Spleen (tissue), 11 donors: ENCODE results near the gene MRRF. TPM values are rescaled to one million over a fixed set of nuclear protein-coding genes. Genes with fewer than 3 reads are reported as not detected.

ENCODE experiments used
- DNase-seq: peaks from one replicate; pipeline ENCODE4 v3.0.0-alpha.2; 2020
- H3K27ac ChIP-seq, 8 donors: fragments of 200-600 bp; sonication (generic) in 7 of 8; 1 replicate in 4 of 8; 2 replicates in 4 of 8; pipeline versions ENCODE4 v1.5.0 to v1.8.0; 2016 to 2021; ENCODE audit warnings: inconsistent platforms in 4 of 8, mild to moderate bottlenecking in 4 of 8, moderate library complexity in 1 of 8
- H3K27me3 ChIP-seq, 7 donors: fragments of 200-600 bp; sonication (generic) in 6 of 7; replicated peaks in 1 of 7; 1 replicate in 4 of 7; 2 replicates in 3 of 7; pipeline versions ENCODE4 v1.5.0 to v1.8.0; 2016 to 2021; ENCODE audit warnings: inconsistent platforms in 3 of 7, mild to moderate bottlenecking in 1 of 7
- H3K36me3 ChIP-seq, 6 donors: fragments of 200-600 bp; sonication (generic) in 5 of 6; 1 replicate in 4 of 6; 2 replicates in 2 of 6; pipeline versions ENCODE4 v1.5.0 to v1.8.0; 2016 to 2021; ENCODE audit warnings: inconsistent platforms in 2 of 6
- H3K4me1 ChIP-seq, 6 donors: fragments of 200-600 bp; sonication (generic) in 5 of 6; 1 replicate in 3 of 6; 2 replicates in 3 of 6; pipeline versions ENCODE4 v1.5.0 to v1.8.0; 2016 to 2021; ENCODE audit warnings: inconsistent platforms in 3 of 6
- H3K4me3 ChIP-seq, 8 donors: fragments of 200-600 bp; sonication (generic) in 7 of 8; 1 replicate in 4 of 8; 2 replicates in 4 of 8; pipeline versions ENCODE4 v1.5.0 to v1.8.0; 2016 to 2021; ENCODE audit warnings: inconsistent platforms in 4 of 8, mild to moderate bottlenecking in 4 of 8, moderate library complexity in 2 of 8
- H3K9me3 ChIP-seq, 8 donors: fragments of 200-600 bp; sonication (generic) in 7 of 8; 1 replicate in 4 of 8; 2 replicates in 4 of 8; pipeline versions ENCODE4 v1.5.0 to v1.8.0; 2016 to 2021; ENCODE audit warnings: inconsistent platforms in 4 of 8
- POLR2A ChIP-seq, 3 donors: fragments of 450-650 bp; IDR thresholded peaks; one replicate each; pipeline ENCODE4 v1.5.1; 2017; ENCODE audit warnings: antibody characterized with exemption in 3 of 3, mild to moderate bottlenecking in 1 of 3
- POLR2AphosphoS5 ChIP-seq, 3 donors: sonication (generic); formaldehyde crosslinking; IDR thresholded peaks; one replicate each; pipeline ENCODE4 v1.5.1; 2017; ENCODE audit warnings: antibody characterized with exemption in 3 of 3
- WGBS, 5 donors: extraction: QIAGEN DNeasy Blood & Tissue Kit in 3 of 5; methylation state at CpG; one replicate each; pipeline versions ENCODE4 v1.1.5 to v1.1.7; 2013 to 2018; 5-methylcytosine and 5-hydroxymethylcytosine counted together
- intact Hi-C: fragments of 100-400 bp; cut with DNase I; formaldehyde crosslinking; loops from one replicate; pipeline ENCODE4 v1.15.0; 2023; ENCODE audit warnings: low total_unique reads
- polyA plus RNA-seq, 3 donors: library from polyadenylated mRNA; stranded (reverse); fragments of 200-250 nt; gene quantifications; one replicate each; pipeline ENCODE4 v1.2.1, GENCODE V29; 2013
- total RNA-seq, 7 donors: library from RNA; depleted of rRNA in 3 of 7; stranded (reverse); fragments of >200 nt in 3 of 7; fragmentation: NEBNext Ultra II Directional in 4 of 7; extraction: Animal tissue kit (Norgen Biotek cat#: 25700) in 4 of 7; gene quantifications; one replicate each; pipeline versions ENCODE4 v1.1.0 to v1.2.1, GENCODE V29; 2016 to 2021
- TF ChIP-seq, protein P1 (sequence below), 11 experiments: fragments of 200-600 bp in 7 of 11; fragments of 450-650 bp in 4 of 11; sonication (generic) in 4 of 11; IDR thresholded peaks in 8 of 11; conservative IDR thresholded peaks in 3 of 11; 1 replicate in 7 of 11; 2 replicates in 4 of 11; pipeline versions ENCODE4 v1.4.0 to v1.8.0; 2016 to 2021; ENCODE audit warnings: antibody characterized with exemption in 11 of 11, inconsistent platforms in 4 of 11, mild to moderate bottlenecking in 1 of 11
- donor health status: healthy with polysubstance abuse.
- donor health status: DM: no; HTN: no; CAD: no; lungs with moderate emphysema.
- donor health status: DM: no; HTN: no; CAD: no.
- donor health status: Bipolar disorder and iron deficiency.
- donor health status: healthy.
- donor health status: DM: no; HTN: no; CAD: no.
- donor health status: DM: yes; HTN: yes; CAD: no.

MRRF gene
- total and polyA plus RNA-seq, 10 donors: 23.1 to 44.8 (median 38.9) TPM

DNA sequence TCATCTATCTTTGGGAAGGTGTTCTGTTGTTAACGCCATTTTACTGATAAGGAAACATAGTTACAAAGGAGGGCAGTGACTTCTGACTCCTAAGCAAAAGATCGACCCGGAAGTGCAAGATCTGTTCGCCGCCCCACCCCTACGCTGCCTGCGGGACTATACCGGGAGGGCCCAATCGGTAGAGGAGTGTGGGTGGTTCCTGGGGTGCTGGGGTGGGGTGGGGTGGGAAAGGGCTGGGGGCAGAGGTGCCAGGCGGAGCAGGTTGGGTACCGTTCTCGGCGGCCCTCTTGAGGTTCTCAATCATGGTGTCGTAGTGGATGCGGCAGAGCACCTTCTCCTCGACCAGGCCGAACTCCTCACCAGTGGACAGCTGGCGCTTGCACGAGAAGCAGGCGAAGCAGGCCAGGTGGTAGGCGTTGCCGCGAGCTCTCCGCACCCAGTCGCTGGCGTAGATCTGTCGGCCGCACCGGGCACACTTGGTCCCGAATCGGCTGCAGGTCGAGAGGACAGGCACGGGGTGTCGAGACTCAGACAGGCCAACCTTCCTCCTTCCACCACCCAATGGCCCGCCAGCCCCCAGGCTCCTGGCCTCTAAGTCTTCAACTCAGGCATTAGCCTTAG is 47.8 kb upstream of the MRRF start:
- Histone ChIP-seq H3K27ac (no peak overlapping the region), H3K36me3 (no peaks in the 10 kb centered on the region), H3K27me3 (peaks cover 0 to 100% (median 93%) of the 10 kb centered on the region in 7 donors), H3K4me3 (no peak overlapping the region), H3K4me1 (peaks cover 12 to 48% (median 35%) of the 10 kb centered on the region in 6 donors), H3K9me3 (no peaks in the 10 kb centered on the region)
- WGBS, 5 donors: 71 to 89% (median 85%) methylated on average over 34 to 35 of the region's 35 CpGs
- DNase-seq: no peak
- TF ChIP-seq POLR2A (IDR thresholded peaks at IDR 0.05) (no peak), POLR2AphosphoS5 (IDR thresholded peaks at IDR 0.05) (no peak)
- TF ChIP-seq, protein P1, sequence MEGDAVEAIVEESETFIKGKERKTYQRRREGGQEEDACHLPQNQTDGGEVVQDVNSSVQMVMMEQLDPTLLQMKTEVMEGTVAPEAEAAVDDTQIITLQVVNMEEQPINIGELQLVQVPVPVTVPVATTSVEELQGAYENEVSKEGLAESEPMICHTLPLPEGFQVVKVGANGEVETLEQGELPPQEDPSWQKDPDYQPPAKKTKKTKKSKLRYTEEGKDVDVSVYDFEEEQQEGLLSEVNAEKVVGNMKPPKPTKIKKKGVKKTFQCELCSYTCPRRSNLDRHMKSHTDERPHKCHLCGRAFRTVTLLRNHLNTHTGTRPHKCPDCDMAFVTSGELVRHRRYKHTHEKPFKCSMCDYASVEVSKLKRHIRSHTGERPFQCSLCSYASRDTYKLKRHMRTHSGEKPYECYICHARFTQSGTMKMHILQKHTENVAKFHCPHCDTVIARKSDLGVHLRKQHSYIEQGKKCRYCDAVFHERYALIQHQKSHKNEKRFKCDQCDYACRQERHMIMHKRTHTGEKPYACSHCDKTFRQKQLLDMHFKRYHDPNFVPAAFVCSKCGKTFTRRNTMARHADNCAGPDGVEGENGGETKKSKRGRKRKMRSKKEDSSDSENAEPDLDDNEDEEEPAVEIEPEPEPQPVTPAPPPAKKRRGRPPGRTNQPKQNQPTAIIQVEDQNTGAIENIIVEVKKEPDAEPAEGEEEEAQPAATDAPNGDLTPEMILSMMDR (IDR thresholded peaks at IDR 0.05 in 8 of 11, conservative IDR thresholded peaks at IDR 0.05 in 3 of 11): no peak
- intact Hi-C loops: no loop called here

DNA sequence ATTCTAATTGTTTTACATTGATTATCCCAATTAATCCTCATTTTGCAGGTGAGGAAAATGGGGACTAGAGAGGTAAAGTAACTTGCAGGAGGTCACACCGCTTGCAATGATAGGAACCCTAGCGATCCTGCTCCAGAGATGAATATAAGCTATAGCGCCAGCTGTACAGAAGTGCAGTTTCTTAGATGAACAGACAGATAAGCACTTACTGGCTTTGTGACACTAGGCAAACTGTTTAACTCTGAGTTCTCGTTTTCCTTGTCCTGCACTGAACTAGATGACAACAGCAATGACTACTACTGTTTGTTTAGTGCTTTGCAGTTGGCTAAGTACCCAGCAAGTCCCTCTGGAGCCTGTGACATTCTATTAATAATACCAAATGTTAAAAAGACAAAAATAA is 47.0 kb upstream of the MRRF start:
- Histone ChIP-seq H3K27ac (no peak overlapping the region), H3K36me3 (no peaks in the 10 kb centered on the region), H3K27me3 (peaks cover 0 to 100% (median 86%) of the 10 kb centered on the region in 7 donors), H3K4me3 (no peak overlapping the region), H3K9me3 (no peaks in the 10 kb centered on the region), H3K4me1 (peaks cover 12 to 48% (median 35%) of the 10 kb centered on the region in 6 donors)
- intact Hi-C loops: no loop called here
- 19 to 42% (median 28%) methylated on average over 4 of the region's 4 CpGs for WGBS, 5 donors
- TF ChIP-seq, protein P1 (IDR thresholded peaks at IDR 0.05 in 8 of 11, conservative IDR thresholded peaks at IDR 0.05 in 3 of 11): no peak
- TF ChIP-seq POLR2A (IDR thresholded peaks at IDR 0.05) (no peak), POLR2AphosphoS5 (IDR thresholded peaks at IDR 0.05) (no peak)
- DNase-seq: no peak

DNA sequence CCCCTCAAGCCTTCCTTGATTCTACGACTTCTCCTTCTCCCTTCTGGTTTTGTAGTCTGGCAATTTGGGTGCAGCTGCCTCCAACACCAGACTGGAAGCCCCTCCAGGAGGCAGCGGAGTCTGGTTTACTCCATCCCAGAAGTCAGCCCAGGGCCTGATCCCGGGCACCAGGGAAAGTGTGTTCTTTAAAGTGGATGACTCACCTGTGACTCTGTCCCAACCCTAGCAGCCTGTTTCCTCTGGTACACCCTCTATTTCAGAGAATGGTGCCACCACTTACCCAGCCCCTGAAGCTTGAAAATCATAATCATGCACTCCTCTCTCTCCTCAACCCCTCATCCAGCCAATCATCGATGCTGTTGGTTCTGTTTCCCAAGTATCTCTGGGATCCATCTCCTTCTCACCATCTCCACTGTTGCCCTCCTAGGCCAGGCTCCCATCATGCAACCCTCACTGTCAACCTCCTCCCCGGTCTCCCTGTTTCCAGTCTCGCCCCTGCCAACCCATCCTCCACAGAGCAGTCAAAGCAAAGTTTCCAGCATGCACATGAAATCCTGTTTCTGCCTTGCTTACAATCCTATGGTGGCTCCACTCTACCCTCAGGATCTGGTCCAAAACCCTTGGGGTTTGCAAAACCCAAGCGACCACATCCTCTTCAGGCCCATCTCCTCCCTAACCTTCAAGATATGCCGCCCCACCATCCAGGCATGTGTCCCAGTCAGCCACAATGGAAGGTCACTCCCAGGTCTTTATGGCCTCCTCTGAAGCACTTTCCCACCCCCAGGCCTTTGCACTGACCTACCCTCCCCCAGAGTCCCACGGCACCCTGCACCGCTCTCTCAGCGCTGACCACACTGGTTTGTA is 46.4 kb upstream of the MRRF start:
- H3K36me3 ChIP-seq: no peaks in the 10 kb centered on the region
- intact Hi-C loops: no loop called here
- H3K27ac ChIP-seq: no peak overlapping the region
- no peak for DNase-seq
- peaks cover 12 to 44% (median 32%) of the 10 kb centered on the region in 6 donors for H3K4me1 ChIP-seq
- H3K4me3 ChIP-seq: peak overlapping the region in 2 of 8 donors; percentile 29 to 61
- WGBS, 5 donors: 35 to 45% (median 39%) methylated on average over 11 of the region's 11 CpGs
- no peaks in the 10 kb centered on the region for H3K9me3 ChIP-seq
- H3K27me3 ChIP-seq: peaks cover 0 to 100% (median 79%) of the 10 kb centered on the region in 7 donors
- no peak for TF ChIP-seq POLR2A (IDR thresholded peaks at IDR 0.05)
- no peak for TF ChIP-seq POLR2AphosphoS5 (IDR thresholded peaks at IDR 0.05)
- TF ChIP-seq, protein P1 (IDR thresholded peaks at IDR 0.05 in 8 of 11, conservative IDR thresholded peaks at IDR 0.05 in 3 of 11): no peak
